Measurements from ENCODE around the gene BCL2.

Gene BCL2

DNA sequence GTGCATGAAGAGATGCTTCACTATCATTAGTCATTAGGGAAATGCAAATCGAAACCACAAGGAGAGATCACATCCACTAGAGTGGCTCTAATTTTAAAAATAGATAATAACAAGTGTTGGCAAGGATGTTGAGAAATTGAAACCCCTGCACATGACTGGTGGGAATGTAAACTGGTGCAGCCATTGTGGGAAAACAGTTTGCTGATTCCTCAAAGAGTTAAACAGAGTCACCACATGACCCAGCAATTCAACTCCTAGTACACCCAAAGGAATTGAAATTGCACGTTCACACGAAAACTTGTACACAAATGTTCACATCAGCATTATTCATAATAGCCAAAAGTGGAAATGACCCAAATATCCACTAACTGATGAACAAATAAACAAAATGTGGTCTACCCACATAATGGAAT lies 179.5 kb downstream of the BCL2 start:
- DNase-seq (ENCODE audit: low read depth) = no peak

DNA sequence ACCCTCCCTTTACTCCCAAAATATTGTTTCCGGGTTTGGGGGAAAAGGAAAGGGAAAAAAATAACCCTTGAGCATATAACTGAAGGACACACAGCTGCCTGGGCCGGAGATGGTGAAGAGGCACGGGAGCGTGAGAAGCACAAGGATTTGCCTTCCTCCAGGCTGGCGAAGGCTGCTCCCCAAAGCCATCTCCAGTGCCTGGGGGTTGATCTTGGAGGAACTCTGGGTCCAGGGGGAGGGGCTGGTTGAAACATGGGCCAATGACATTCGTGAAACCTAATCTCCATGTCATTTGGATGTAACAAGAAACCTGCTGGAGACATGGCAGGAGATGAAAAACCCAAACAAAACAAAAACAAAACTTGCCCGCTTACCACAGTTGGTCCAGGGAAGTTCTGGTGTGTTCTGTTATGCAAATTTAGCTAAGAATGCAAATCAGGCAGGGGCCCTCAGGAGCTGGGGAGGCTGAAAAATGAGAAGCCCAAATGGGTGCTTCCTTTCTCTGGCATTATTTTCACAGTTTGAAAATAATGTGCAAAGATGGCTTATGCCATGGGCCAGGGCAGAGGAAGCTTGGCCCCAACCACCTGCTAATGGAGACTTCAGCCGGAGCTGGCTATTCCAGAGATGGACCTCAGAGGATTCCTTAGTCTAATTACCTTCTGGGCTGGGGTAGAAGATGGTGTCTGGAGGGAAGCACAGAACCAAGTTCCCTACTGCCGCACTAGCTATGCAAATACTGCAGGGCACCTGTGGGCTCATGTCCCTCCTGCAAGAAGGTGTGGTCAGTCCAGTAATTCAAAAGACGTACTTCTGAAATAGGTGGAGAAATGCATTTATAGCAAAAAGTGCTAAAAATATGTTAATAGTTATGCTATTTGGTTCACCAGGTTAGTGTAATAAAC lies 180.9 kb downstream of the BCL2 start:
- no peak for DNase-seq (ENCODE audit: low read depth)

GRCh38 chr18:63137999-63138435 lies 181.6 kb downstream of the BCL2 start:
- no peak for DNase-seq (ENCODE audit: low read depth)

GRCh38 chr18:63135101-63135500 lies 184.5 kb downstream of the BCL2 start:
- no peak for DNase-seq (ENCODE audit: low read depth)

DNA sequence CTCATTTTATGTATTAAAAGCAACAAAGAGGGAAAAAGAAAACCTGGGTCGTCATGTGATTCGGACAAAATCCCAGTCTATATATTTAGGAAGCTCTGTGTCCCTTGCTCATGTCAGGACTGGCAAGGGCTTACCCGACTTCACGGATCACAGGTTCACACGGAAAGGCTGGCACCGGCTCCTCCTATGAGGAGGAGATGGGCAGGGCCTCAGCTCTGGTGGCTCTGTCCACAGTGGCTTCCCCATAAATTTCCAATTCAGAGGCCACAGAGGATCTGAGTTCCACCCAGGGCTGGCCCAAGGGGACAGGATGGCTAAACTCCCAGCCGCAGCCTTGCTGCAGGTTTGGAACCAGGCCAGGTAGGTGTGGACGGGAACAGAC lies 186.8 kb downstream of the BCL2 start:
- DNase-seq (ENCODE audit: low read depth) = no peak

DNA sequence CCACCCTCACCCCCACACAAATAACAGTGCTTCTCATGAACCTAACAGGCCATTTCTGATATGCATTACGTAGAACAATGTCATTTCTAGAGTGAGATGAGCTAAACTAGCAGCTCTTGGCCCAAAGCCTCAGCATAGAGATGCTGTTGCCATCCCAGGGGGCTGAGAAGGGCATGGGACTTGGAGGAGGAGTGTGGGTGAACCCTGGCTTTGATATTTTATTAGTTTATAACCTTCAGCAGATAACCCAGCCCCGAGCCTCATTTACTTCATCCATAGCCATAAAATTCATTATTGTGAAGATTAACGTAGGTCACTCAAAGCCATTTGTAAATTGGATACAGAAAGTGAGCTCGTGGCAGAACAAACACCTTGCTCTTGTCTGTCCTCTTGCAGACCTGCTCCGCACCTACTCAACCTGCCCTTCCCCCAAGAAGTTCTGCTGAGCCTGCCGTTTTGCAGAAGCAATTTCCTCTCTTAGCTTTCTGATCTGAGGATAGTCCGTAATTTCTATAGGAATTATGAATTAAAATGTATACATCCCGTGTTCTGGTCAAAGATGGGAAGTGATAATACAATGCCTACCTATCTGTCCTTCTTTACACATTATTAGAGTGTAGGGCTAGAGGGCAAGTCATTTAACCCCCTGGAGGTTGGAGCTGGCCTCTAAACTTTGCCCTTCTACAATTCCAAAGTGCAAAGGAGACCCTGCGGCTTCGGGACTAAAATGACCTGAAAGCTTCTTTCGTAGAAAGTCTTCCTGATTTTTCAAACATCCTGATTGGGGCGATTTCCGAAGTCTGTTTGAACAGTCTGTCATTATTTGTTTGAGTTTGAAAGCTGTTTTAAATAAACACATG lies 187.4 kb downstream of the BCL2 start:
- DNase-seq (ENCODE audit: low read depth) = no peak

GRCh38 chr18:63131106-63131958 lies 188.2 kb downstream of the BCL2 start:
- peak; percentile 18 for DNase-seq (ENCODE audit: low read depth)

- DNase-seq (ENCODE audit: low read depth) = no peak
Measured at GRCh38 chr18:63130176-63130575, 189.4 kb downstream of the BCL2 start.

- no peak for DNase-seq (ENCODE audit: low read depth)
Measured at GRCh38 chr18:63128237-63128974, 191.2 kb downstream of the BCL2 start.

DNA sequence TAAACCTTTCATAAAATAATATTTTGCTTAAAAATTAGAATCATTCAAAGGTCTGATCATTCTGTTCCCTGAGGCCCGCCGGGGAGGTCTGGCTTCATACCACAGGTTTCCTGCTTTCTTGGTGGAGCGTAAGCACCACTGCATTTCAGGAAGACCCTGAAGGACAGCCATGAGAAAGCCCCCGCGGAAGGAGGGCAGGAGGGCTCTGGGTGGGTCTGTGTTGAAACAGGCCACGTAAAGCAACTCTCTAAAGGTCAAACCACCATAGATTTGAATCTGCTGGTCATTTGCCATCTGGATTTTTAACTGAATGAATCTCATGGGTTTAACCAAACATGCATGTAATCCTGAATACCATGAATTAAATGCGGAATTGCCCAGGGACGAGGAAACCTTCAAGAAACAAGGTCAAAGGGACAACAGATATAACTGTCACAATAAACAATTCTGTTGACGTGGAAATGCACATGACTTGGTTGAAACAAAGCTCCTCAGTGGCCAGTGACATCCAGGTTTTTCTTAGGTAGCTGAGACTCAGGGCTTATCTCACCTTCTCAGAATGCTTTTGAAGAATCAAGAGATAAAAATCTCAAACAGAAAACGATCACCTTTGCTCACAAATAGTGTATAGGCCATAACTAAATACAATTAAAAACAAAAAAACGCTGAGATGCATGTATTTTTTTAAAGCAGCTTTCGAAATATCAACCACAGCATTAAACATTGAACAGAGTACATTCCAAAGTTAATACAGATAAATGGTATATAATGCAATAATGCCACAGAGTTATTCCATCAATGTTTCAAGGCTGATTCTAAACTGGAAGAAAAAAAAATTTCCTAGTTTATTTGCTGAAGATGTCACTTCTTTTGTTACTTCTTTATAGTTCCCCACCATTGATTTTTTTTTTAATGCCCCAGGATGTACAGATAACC lies 193.2 kb downstream of the BCL2 start:
- DNase-seq (ENCODE audit: low read depth) = no peak

- DNase-seq (ENCODE audit: low read depth) = no peak
Measured at GRCh38 chr18:63120620-63121019, 198.9 kb downstream of the BCL2 start.

DNA sequence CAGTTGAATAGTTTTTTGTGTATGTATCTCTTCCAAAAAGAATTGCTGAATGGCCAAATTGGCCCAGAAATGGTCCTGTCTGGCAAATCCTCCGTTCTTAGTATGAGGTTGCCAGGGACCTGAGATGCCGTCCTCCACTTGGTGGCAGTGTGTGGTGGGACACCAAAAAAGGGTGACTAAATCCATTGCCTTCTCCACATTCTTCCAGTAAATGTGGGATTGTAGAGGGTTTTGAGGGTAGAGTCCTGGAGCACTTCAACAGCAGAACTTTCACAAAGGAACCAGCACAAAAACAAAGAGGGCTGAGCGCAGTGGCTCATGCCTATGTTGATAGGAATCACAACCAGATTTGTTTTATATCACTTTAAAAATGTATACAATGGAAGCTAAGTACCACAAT lies 199.9 kb downstream of the BCL2 start:
- no peak for DNase-seq (ENCODE audit: low read depth)

DNA sequence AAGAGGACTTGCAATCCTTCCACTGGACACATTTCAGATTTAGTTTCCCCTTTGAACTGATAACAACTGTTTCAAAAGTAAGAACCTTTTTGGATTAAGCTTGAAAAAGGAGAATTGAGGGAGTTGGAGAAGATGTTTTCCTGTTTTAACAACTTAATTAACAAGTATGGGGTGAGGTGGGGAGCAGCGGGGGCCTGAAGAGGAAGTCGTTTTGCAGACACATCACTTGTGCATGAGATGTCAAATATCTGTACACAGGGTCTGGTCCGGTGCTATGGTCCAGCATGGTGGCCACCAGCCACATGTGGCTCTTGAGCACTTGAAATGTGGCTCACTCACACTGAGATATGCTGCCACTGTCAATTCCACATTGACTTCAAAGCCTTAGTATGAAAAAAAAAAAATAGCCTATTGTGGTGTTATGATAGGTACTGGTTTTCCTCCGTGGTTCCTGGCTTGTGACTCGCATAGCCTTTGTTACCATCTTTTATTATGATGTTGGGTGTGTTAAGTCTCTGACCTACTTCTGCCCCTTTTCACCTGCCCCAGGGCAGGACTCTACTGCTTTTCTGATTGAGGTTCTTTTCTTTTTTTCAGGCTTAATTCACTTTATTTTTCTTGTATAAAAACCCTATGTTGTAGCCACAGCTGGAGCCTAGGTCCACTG lies 205.5 kb downstream of the BCL2 start:
- no peak for DNase-seq (ENCODE audit: low read depth)

DNA sequence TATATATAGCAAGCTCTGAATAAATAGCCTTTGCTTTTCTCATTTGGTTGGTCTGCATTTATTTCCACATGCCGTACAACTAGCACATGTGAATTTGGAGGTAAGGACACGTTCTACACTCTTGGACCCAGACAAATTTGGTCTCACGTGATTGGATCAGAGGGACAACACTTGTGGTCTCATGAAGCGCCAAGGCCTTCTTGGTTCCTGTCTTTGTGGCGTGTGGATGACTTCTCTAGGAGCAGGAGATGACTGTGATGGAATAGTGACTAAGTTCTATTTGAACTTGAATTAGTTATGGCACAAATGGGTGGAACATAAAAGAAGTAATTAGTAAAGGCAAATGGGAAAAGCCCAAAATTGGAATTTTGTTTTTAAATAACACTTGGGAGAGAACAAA lies 206.9 kb downstream of the BCL2 start:
- DNase-seq (ENCODE audit: low read depth) = no peak

- DNase-seq (ENCODE audit: low read depth) = no peak
Measured at GRCh38 chr18:63111671-63112402, 207.7 kb downstream of the BCL2 start.

DNA sequence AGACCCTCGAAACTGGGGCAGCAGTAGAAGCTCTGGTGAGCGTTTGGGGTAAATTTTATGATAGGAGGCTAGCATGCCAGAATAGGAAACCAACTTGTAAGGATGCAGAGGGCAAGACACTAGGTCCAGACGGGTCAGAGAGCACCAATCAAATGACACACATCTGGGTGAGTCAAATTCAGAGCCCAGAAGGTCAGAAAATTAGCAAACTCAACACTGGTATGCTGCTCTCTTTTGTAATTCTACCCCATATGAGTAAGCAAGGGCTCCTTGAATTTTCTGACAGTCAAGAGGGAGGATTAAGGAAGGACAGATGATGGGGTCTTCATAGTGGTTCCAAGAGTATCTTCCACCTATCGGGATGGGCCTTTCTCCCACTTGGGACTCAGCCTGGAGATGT lies 209.8 kb downstream of the BCL2 start:
- no peak for DNase-seq (ENCODE audit: low read depth)

DNA sequence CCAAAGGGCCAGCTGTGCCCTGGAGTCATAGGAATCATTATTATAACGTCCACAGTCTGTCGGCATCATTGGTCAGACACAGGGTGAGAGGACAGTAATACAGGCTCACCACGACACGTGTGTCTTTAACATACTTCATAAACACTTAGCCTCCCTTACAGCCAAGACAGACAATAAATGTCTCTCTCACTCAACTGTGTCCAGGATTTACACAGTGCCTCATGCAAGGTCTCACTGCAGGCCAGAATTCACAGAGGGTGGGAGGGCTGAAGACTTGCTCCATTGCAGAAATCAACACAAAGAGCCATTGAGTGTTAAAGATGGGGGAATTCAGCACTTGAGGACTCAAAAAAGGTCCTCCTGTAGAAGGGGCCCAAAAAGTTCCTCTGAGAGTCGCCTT lies 210.5 kb downstream of the BCL2 start:
- no peak for DNase-seq (ENCODE audit: low read depth)

DNA sequence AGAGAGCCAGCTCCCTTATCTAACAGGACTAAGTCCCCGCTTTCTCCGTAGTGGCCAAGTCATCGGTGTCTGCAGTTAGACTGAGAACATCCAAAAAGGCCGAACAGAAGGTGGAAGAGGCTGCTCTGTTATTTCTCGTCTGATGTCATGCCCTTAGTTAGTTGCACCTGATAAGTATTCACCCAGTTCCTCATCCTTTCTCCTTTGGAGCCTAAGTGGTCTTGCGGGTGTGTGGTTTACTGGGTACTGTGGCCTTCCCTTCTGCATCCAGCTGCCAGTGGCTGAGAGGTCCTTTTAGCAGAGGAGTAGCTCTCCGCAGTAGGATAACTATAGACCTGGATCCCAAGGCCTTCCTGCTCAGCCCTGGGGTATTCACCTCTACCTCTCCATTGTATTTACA lies 211.6 kb downstream of the BCL2 start:
- DNase-seq (ENCODE audit: low read depth) = no peak
